A549 treated with AZD9567 at 1 μM for 4 hours (cell line): ENCODE results near the gene SLCO1B1. TPM values are rescaled to one million over a fixed set of nuclear protein-coding genes. Genes with fewer than 3 reads are reported as not detected.

ENCODE experiments used
- total RNA-seq: library from RNA; stranded (reverse); fragments of 200-300 nt; extraction: Qiagen RNA extraction; gene quantifications from 5 replicates; pipeline ENCODE4 v1.2.3, GENCODE V29; 2022; ENCODE audit not compliant: insufficient read depth

SLCO1B1 gene, protein sequence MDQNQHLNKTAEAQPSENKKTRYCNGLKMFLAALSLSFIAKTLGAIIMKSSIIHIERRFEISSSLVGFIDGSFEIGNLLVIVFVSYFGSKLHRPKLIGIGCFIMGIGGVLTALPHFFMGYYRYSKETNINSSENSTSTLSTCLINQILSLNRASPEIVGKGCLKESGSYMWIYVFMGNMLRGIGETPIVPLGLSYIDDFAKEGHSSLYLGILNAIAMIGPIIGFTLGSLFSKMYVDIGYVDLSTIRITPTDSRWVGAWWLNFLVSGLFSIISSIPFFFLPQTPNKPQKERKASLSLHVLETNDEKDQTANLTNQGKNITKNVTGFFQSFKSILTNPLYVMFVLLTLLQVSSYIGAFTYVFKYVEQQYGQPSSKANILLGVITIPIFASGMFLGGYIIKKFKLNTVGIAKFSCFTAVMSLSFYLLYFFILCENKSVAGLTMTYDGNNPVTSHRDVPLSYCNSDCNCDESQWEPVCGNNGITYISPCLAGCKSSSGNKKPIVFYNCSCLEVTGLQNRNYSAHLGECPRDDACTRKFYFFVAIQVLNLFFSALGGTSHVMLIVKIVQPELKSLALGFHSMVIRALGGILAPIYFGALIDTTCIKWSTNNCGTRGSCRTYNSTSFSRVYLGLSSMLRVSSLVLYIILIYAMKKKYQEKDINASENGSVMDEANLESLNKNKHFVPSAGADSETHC
- total RNA-seq: 0.24 to 0.40 TPM (median 0.35 TPM) in 4 of 5 replicates, not detected in the other

DNA sequence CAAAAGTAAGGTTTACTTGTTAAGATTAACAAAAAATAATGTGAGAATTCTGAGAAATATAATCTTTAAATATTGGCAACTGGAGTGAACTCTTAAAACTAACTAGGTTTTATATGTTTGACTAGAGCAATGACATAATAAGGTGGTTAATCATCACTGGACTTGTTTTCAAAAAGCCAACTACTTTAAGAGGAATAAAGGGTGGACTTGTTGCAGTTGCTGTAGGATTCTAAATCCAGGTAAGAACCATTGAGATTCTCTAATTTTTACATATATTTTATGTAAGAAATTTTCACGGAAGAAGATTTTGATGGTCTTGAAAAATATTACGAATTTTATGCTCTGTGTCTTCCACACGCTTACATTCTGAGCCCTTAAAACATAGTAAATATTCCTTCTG lies at the start of gene SLCO1B1:
SLCO1B1 (plus strand) TSS at position 197 of the 400 bp plus-strand sequence. CDS start 10,381 bp downstream, outside the sequence.

Other genes with a start within 250 kb of the SLCO1B1 start
- gene SLCO1A2, start 203.7 kb downstream of the SLCO1B1 start, total RNA-seq: 0.06 to 0.17 TPM in 2 of 5 replicates, not detected in the others
- gene IAPP, start 241.7 kb downstream of the SLCO1B1 start, total RNA-seq: not detected in 5 replicates